K562 (cell line): ENCODE data around the gene PDHX. TPM values are rescaled to one million over a fixed set of nuclear protein-coding genes. Genes with fewer than 3 reads are reported as not detected.
A peak's percentile ranks its signal among the peaks of the same experiment; 100 is the strongest.

Source experiments
- C11orf30 ChIP-seq: fragments of 450-650 bp; IDR thresholded peaks from 2 replicates; pipeline ENCODE4 v1.6.1; 2016; ENCODE audit warnings: low read depth, mild to moderate bottlenecking
- CAMTA2 ChIP-seq: fragments of 250-450 bp; sonication (Bioruptor Pico); conservative IDR thresholded peaks from 2 replicates; pipeline ENCODE4 v1.5.1; 2022
- MAFF ChIP-seq: IDR thresholded peaks from 2 replicates; pipeline ENCODE4 v1.6.1; 2012; ENCODE audit warnings: low read length, improper control_type of control experiment
- MTA1 ChIP-seq: fragments of 450-650 bp; IDR thresholded peaks from 2 replicates; pipeline ENCODE4 v1.6.1; 2017; ENCODE audit warnings: borderline replicate concordance
- MXI1 ChIP-seq: IDR thresholded peaks from 2 replicates; pipeline ENCODE4 v1.6.1; 2011; ENCODE audit warnings: low read depth, mild to moderate bottlenecking, improper control_type of control experiment, low read length
- NFE2 ChIP-seq: IDR thresholded peaks from 2 replicates; pipeline ENCODE4 v1.6.1; 2014; ENCODE audit warnings: antibody characterized with exemption, low read depth
- NONO ChIP-seq, 2 experiments: fragments of 200-400 bp in 1 of 2; fragments of 450-650 bp in 1 of 2; formaldehyde crosslinking in 1 of 2; IDR thresholded peaks; 2 replicates each; pipeline ENCODE4 v1.6.1; 2017; ENCODE audit warnings: low read depth in 2 of 2, mild to moderate bottlenecking in 2 of 2, moderate library complexity in 2 of 2, low read length in 1 of 2
- PTBP1 ChIP-seq: fragments of 200-400 bp; formaldehyde crosslinking; IDR thresholded peaks from 2 replicates; pipeline ENCODE4 v1.6.1; 2017; ENCODE audit warnings: low read depth, low read length
- RBBP5 ChIP-seq: fragments of 200-600 bp; sonication (generic); IDR thresholded peaks from 2 replicates; pipeline ENCODE4 v1.6.1; 2012; ENCODE audit warnings: borderline replicate concordance, mild to moderate bottlenecking, low read length, control low read depth, inconsistent platforms; ENCODE audit not compliant: insufficient read depth, poor library complexity, severe bottlenecking
- SMAD4 ChIP-seq: fragments of 250-450 bp; sonication (Bioruptor Pico); conservative IDR thresholded peaks from 2 replicates; pipeline ENCODE4 v1.8.0; 2021; ENCODE audit warnings: inconsistent platforms, mild to moderate bottlenecking, moderate library complexity
- SNIP1 ChIP-seq: fragments of 450-650 bp; IDR thresholded peaks from 2 replicates; pipeline ENCODE4 v1.7.1; 2017; ENCODE audit warnings: low read depth, mild to moderate bottlenecking
- ZNF146 ChIP-seq: IDR thresholded peaks from one replicate; pipeline ENCODE4 v1.6.1; 2018; ENCODE audit warnings: missing compliant biosample characterization; ENCODE audit not compliant: unreplicated experiment
- polyA plus RNA-seq, 8 experiments: library from polyadenylated mRNA; depleted of rRNA in 4 of 8; stranded (reverse) in 5 of 8; unstranded in 3 of 8; fragments of >200 nt; fragmentation: Nextera tagmentation in 2 of 8; fragmentation: Illumina TruSeq in 1 of 8; extraction: Ambion mirVana in 2 of 8; extraction: Trizol in 1 of 8; gene quantifications; 2 replicates each; pipeline versions ENCODE4 v1.2.1 to v1.2.3, GENCODE V29; 2011 to 2014; ENCODE audit warnings: inconsistent platforms in 1 of 8, missing spikeins in 1 of 8
- total RNA-seq, 7 experiments: library from RNA; depleted of rRNA in 6 of 7; stranded (reverse); fragments of >200 nt in 6 of 7; fragmentation: Illumina TruSeq in 2 of 7; extraction: Trizol in 2 of 7; gene quantifications; 2 replicates each; pipeline versions ENCODE4 v1.2.1 to v1.2.3, GENCODE V29; 2011 to 2021; ENCODE audit warnings: low replicate concordance in 1 of 7
- TF ChIP-seq, protein P1 (sequence below): fragments of 450-650 bp; IDR thresholded peaks from 2 replicates; pipeline ENCODE4 v1.6.1; 2016; ENCODE audit warnings: borderline replicate concordance
- TF ChIP-seq, protein P2 (sequence below): fragments of 250-450 bp; sonication (Bioruptor Pico); IDR thresholded peaks from 2 replicates; pipeline ENCODE4 v1.5.1; 2021; ENCODE audit warnings: mild to moderate bottlenecking
- TF ChIP-seq, protein P3 (sequence below), 3 experiments: fragments of 200-800 bp in 1 of 3; sonication (Bioruptor generic) in 1 of 3; sonication (generic) in 1 of 3; formaldehyde crosslinking in 1 of 3; IDR thresholded peaks; 2 replicates each; pipeline versions ENCODE4 v1.6.1 to v1.8.0; 2016 to 2022; ENCODE audit warnings: mild to moderate bottlenecking in 2 of 3, missing compliant biosample characterization in 2 of 3, missing genetic modification characterization in 2 of 3, missing genetic modification reagents in 1 of 3
- TF ChIP-seq, protein P4 (sequence below): fragments of 450-650 bp; conservative IDR thresholded peaks from 2 replicates; pipeline ENCODE4 v1.6.1; 2016; ENCODE audit warnings: missing genetic modification characterization, low read depth, mild to moderate bottlenecking, missing compliant biosample characterization, moderate library complexity
- TF ChIP-seq, protein P5 (sequence below): fragments of 450-650 bp; IDR thresholded peaks from 2 replicates; pipeline ENCODE4 v1.6.1; 2017; ENCODE audit warnings: antibody characterized with exemption

Gene PDHX
- total and polyA plus RNA-seq, 9 of the 15 experiments (the other 6 are each of a cell fraction or from before 2014, with no cell fraction given), result 20.8 to 43.5 (median 31.2) TPM

DNA sequence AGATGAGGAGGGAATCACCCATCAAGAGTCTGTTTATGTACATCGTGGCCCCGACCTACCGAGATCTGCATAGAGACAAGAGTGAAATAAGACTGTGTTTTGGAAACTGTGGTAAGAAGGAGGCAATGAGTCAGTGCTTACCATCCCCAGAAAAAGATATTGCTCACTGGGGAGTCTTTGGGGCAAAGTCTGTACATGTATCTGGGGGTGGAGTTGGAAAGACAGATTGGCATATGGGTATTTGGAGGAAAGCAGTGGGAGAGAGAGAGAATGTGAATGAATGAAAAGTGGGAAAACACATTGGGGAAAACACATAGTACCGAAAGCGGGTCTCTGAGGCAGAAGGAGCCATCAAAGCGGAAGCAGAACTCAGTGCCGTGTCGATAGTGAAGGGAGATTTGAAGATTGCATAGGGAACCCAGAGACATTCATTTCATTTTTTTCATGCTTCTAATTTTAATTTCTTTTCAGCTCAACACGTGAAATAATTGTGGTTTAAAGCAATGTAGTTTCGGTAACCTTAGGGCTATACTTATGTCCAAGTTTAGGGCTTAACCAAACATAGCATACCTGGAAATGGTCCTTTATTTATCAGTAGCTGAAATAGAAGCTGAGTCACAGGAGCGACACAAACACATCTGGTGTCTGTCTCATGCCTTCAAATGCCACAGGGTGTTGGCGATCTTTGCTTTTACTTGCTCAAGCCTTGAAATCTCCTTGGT is 124.0 kb downstream of the PDHX start (continued):
- TF ChIP-seq, protein P1, sequence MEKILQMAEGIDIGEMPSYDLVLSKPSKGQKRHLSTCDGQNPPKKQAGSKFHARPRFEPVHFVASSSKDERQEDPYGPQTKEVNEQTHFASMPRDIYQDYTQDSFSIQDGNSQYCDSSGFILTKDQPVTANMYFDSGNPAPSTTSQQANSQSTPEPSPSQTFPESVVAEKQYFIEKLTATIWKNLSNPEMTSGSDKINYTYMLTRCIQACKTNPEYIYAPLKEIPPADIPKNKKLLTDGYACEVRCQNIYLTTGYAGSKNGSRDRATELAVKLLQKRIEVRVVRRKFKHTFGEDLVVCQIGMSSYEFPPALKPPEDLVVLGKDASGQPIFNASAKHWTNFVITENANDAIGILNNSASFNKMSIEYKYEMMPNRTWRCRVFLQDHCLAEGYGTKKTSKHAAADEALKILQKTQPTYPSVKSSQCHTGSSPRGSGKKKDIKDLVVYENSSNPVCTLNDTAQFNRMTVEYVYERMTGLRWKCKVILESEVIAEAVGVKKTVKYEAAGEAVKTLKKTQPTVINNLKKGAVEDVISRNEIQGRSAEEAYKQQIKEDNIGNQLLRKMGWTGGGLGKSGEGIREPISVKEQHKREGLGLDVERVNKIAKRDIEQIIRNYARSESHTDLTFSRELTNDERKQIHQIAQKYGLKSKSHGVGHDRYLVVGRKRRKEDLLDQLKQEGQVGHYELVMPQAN, result no peak
- TF ChIP-seq, protein P2, sequence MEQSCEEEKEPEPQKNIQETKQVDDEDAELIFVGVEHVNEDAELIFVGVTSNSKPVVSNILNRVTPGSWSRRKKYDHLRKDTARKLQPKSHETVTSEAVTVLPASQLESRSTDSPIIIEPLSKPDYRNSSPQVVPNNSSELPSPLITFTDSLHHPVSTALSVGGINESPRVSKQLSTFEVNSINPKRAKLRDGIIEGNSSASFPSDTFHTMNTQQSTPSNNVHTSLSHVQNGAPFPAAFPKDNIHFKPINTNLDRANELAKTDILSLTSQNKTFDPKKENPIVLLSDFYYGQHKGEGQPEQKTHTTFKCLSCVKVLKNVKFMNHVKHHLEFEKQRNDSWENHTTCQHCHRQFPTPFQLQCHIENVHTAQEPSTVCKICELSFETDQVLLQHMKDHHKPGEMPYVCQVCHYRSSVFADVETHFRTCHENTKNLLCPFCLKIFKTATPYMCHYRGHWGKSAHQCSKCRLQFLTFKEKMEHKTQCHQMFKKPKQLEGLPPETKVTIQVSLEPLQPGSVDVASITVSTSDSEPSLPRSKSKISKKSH (CRISPR knock-in tag), result no peak
- TF ChIP-seq RBBP5 (no peak), PTBP1 (no peak), MAFF (no peak), ZNF146 (CRISPR knock-in tag) (no peak), MXI1 (no peak), C11orf30 (0 out of 2 replicates have a peak, but pooled peaks have one; percentile 10), SNIP1 (no peak; the same call in 1 of the 2 replicates), CAMTA2 (CRISPR knock-in tag) (no peak), NONO (IDR thresholded peaks at IDR 0.05; ENCODE audit: low read depth in 2 of 2, low read length in 1 of 2) (no peak), NFE2 (peak; percentile 76), MTA1 (peak; percentile 66; the same call in 1 of the 2 replicates), SMAD4 (no peak)
- TF ChIP-seq, protein P3, sequence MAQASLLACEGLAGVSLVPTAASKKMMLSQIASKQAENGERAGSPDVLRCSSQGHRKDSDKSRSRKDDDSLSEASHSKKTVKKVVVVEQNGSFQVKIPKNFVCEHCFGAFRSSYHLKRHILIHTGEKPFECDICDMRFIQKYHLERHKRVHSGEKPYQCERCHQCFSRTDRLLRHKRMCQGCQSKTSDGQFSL (CRISPR knock-in tag; IDR thresholded peaks at IDR 0.05), result no peak
- TF ChIP-seq, protein P3 (tag; IDR thresholded peaks at IDR 0.05), result no peak
- TF ChIP-seq, protein P4, sequence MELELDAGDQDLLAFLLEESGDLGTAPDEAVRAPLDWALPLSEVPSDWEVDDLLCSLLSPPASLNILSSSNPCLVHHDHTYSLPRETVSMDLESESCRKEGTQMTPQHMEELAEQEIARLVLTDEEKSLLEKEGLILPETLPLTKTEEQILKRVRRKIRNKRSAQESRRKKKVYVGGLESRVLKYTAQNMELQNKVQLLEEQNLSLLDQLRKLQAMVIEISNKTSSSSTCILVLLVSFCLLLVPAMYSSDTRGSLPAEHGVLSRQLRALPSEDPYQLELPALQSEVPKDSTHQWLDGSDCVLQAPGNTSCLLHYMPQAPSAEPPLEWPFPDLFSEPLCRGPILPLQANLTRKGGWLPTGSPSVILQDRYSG, result no peak
- TF ChIP-seq, protein P5, sequence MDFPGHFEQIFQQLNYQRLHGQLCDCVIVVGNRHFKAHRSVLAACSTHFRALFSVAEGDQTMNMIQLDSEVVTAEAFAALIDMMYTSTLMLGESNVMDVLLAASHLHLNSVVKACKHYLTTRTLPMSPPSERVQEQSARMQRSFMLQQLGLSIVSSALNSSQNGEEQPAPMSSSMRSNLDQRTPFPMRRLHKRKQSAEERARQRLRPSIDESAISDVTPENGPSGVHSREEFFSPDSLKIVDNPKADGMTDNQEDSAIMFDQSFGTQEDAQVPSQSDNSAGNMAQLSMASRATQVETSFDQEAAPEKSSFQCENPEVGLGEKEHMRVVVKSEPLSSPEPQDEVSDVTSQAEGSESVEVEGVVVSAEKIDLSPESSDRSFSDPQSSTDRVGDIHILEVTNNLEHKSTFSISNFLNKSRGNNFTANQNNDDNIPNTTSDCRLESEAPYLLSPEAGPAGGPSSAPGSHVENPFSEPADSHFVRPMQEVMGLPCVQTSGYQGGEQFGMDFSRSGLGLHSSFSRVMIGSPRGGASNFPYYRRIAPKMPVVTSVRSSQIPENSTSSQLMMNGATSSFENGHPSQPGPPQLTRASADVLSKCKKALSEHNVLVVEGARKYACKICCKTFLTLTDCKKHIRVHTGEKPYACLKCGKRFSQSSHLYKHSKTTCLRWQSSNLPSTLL, result no peak
